MG63 (cell line): ENCODE measurements around the gene MS4A6A. TPM values are rescaled to one million over a fixed set of nuclear protein-coding genes. Genes with fewer than 3 reads are reported as not detected.

Source experiments
- total RNA-seq: library from RNA; depleted of rRNA; stranded (reverse); fragments of >200 nt; shearing (Covaris generic); gene quantifications from 2 replicates; pipeline ENCODE4 v1.2.3, GENCODE V29; 2014; ENCODE audit warnings: low replicate concordance; rRNA removed

Gene MS4A6A
- total RNA-seq, 1 experiment from 2014 or later = not detected

Other genes with a start within 250 kb of the MS4A6A start
- gene OOSP1, start 244.7 kb downstream of the MS4A6A start, total RNA-seq = not detected in 2 replicates
- gene OOSP4A, start 219.1 kb downstream of the MS4A6A start, total RNA-seq = not detected in 2 replicates
- gene OOSP4B, start 165.9 kb downstream of the MS4A6A start, total RNA-seq = not detected in 2 replicates
- not detected in 2 replicates for gene OOSP2, start 142.7 kb downstream of the MS4A6A start, total RNA-seq
- not detected in 2 replicates for gene MS4A3, start 126.4 kb downstream of the MS4A6A start, total RNA-seq
- gene MS4A2, start 94.4 kb downstream of the MS4A6A start, total RNA-seq = not detected in 2 replicates
- gene MS4A4E, start 60.1 kb upstream of the MS4A6A start, total RNA-seq = not detected in 2 replicates
- gene MS4A4A, start 97.6 kb upstream of the MS4A6A start, total RNA-seq = not detected in 2 replicates
- gene MS4A6E, start 144.2 kb upstream of the MS4A6A start, total RNA-seq = not detected in 2 replicates
- gene MS4A7, start 195.4 kb upstream of the MS4A6A start, total RNA-seq = not detected in 2 replicates
- gene MS4A14, start 213.4 kb upstream of the MS4A6A start, total RNA-seq = not detected in 2 replicates
- gene MS4A5, start 246.5 kb upstream of the MS4A6A start, total RNA-seq = not detected in 2 replicates